Activated naive CD4-positive, alpha-beta T cell treated with Interleukin-2 at 50 U/mL for 16 hours (primary cell): ENCODE results near the gene RTBDN.
"Not testable (repeated sequence)": the region's sequence is repeated elsewhere in the genome, so short reads cannot be mapped to it uniquely, and the experiment has no call there.

Experiments
- DNase-seq: peaks from one replicate; pipeline ENCODE4 v3.0.0-alpha.2; 2020

Gene RTBDN

GRCh38 chr19:12817810-12818209, 16.6 kb downstream of the RTBDN start:
- not testable (repeated sequence) for DNase-seq

GRCh38 chr19:12817188-12817587, 17.2 kb downstream of the RTBDN start:
- not testable (repeated sequence) for DNase-seq

GRCh38 chr19:12815088-12815487, 19.3 kb downstream of the RTBDN start:
- no peak for DNase-seq

GRCh38 chr19:12806242-12807081, 27.9 kb downstream of the RTBDN start, which contains the start of gene RNASEH2A:
Gene RNASEH2A, plus strand, starts transcription at chr19:12806584. Its CDS starts 90 bp downstream, at chr19:12806674.
- DNase-seq, result peak; percentile 90

- no peak for DNase-seq
Measured at GRCh38 chr19:12804051-12804450, 30.3 kb downstream of the RTBDN start.

GRCh38 chr19:12802267-12803106, 31.9 kb downstream of the RTBDN start:
- DNase-seq, result no peak

GRCh38 chr19:12801466-12802266, 32.7 kb downstream of the RTBDN start, which contains the start of the genes PRDX2 and THSD8:
Gene PRDX2, minus strand, starts transcription at chr19:12801800. Its CDS starts 539 bp downstream, at chr19:12801261.
Gene THSD8, plus strand, starts transcription at chr19:12802069. Its CDS starts 3 bp downstream, at chr19:12802072.
- DNase-seq, result peak; percentile 81

- DNase-seq, result peak; percentile 33
Measured at GRCh38 chr19:12800923-12801465, 33.4 kb downstream of the RTBDN start.

GRCh38 chr19:12800466-12800770, 34.0 kb downstream of the RTBDN start:
- DNase-seq, result no peak

- no peak for DNase-seq
Measured at GRCh38 chr19:12799742-12800465, 34.5 kb downstream of the RTBDN start.

- not testable (repeated sequence) for DNase-seq
Measured at GRCh38 chr19:12797607-12798006, 36.8 kb downstream of the RTBDN start.

- DNase-seq, result no peak
Measured at GRCh38 chr19:12797141-12797587, 37.2 kb downstream of the RTBDN start.

- DNase-seq, result peak; percentile 74
Measured at GRCh38 chr19:12796146-12797071, 38.0 kb downstream of the RTBDN start.

GRCh38 chr19:12794971-12795381, 39.4 kb downstream of the RTBDN start:
- DNase-seq, result no peak

- no peak for DNase-seq
Measured at GRCh38 chr19:12794196-12794941, 40.0 kb downstream of the RTBDN start.

GRCh38 chr19:12793290-12794195, 40.8 kb downstream of the RTBDN start:
- peak; percentile 91 for DNase-seq

GRCh38 chr19:12792853-12793289, 41.5 kb downstream of the RTBDN start:
- peak; percentile 12 for DNase-seq

- peak; percentile 79 for DNase-seq
Measured at GRCh38 chr19:12792051-12792852, 42.1 kb downstream of the RTBDN start.
